ENCODE results near the gene FYN.
"Not testable (repeated sequence)": the region's sequence is repeated elsewhere in the genome, so short reads cannot be mapped to it uniquely, and the experiment has no call there.

The FYN gene

DNA sequence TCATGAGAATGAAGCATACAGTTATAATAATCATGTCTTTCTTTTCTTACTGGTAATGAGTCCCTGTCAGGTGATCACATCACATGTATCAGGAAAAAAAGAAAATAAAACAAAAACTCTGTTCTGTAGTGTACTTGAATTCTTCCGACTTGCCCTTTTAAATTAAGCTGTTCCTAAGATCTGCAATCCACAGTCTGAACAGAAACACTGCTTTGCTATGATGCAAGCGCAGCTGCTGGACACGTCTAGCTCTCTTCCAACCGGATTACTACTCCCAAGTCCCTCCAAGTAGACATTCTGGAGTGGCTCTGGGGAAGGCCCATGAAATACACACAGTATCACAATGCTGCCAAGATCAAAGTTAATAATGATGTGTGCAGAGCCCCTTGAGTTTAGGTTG lies 83.7 kb downstream of the FYN start:
- peak; percentile 50 for DNase-seq (ENCODE audit: low read depth)
- TF ChIP-seq, protein P1, sequence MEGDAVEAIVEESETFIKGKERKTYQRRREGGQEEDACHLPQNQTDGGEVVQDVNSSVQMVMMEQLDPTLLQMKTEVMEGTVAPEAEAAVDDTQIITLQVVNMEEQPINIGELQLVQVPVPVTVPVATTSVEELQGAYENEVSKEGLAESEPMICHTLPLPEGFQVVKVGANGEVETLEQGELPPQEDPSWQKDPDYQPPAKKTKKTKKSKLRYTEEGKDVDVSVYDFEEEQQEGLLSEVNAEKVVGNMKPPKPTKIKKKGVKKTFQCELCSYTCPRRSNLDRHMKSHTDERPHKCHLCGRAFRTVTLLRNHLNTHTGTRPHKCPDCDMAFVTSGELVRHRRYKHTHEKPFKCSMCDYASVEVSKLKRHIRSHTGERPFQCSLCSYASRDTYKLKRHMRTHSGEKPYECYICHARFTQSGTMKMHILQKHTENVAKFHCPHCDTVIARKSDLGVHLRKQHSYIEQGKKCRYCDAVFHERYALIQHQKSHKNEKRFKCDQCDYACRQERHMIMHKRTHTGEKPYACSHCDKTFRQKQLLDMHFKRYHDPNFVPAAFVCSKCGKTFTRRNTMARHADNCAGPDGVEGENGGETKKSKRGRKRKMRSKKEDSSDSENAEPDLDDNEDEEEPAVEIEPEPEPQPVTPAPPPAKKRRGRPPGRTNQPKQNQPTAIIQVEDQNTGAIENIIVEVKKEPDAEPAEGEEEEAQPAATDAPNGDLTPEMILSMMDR (conservative IDR thresholded peaks at IDR 0.05; ENCODE audit: low read depth, low read length): no peak

DNA sequence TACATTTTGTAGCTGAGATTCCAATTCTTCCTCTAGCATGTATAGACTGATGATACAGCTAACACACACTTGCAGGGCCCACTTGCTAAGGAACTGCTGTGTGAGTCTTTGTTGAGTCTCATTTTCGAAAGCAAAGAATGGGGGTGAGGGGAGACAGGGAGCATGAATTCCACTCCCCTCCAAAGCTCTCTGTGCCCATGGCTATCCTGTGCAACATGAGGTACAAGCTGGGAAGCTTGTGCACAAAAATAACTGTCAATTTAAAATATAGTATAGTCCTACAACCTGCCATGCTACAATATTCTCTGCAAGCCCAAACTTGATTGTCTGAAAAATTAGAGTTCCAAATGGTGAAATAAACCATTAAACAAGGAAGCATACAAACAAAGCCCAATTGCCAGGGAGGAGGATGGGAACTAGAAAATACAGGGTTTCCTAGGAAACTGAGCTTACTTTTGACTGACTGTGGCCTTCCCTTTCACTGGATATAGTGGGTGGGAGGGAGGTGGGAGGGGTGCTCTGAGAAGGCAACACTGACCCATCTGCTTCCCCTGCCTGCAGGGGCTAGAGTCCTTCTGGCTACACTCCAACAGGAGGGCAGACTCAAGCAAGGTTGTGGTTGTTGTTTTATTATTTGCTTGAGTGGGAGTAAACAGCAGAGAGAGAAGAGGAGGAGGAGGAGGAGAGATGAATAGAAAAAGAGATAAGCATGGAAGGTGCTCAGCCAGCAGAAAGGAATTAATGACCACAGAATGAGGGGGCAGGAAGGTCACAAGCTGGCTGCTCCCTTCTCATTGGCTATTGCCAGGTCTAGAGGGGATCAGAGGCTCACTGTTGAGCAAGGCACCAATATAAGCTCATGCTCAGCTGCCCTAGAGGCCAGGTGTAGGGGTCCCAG lies 84.6 kb downstream of the FYN start:
- DNase-seq (ENCODE audit: low read depth): no peak
- TF ChIP-seq, protein P1 (conservative IDR thresholded peaks at IDR 0.05; ENCODE audit: low read depth, low read length): no peak

More for the DNA sequence above, 83.7 kb downstream of the FYN start:
- H3K4me3 ChIP-seq (ENCODE audit: low read depth, low read length): no peak overlapping the region

DNA sequence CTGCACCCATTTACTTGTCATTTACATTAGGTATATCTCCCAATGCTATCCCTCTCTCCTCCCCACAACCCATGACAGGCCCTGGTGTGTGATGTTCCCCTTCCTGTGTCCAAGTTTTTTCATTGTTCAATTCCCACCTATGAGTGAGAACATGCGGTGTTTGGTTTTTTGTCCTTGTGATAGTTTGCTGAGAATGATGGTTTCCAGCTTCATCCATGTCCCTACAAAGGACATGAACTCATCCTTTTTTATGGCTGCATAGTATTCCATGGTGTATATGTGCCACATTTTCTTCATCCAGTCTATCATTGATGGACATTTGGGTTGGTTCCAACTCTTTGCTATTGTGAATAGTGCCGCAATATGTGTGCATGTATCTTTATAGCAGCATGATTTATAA lies 87.1 kb downstream of the FYN start:
- not testable (repeated sequence) for DNase-seq (ENCODE audit: low read depth)

More for the DNA sequence above, 84.6 kb downstream of the FYN start:
- H3K4me3 ChIP-seq (ENCODE audit: low read depth, low read length): no peak overlapping the region

DNA sequence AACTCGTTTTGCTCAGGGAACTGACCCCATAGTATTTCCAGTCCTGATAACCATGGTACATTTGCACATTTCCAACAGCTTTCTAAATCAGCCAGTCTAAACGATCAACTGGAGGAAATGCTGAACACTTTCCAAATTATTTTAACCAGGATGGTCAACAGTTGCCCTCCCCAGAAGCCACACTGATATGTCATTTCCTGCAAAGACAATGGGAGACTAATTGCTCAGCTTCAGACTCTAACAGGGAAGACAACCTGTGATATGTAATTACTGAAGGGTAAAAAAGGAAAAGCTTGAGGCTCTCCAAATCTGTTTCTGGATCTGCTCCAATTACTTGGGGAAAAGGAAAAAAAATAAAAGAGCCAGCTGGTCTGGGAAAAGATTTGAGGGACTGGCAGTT lies 88.8 kb downstream of the FYN start:
- no peak for DNase-seq (ENCODE audit: low read depth)
- TF ChIP-seq, protein P1 (conservative IDR thresholded peaks at IDR 0.05; ENCODE audit: low read depth, low read length): no peak
- no peak overlapping the region for H3K4me3 ChIP-seq (ENCODE audit: low read depth, low read length)

More for the DNA sequence above, 87.1 kb downstream of the FYN start:
- not testable (repeated sequence) for H3K4me3 ChIP-seq (ENCODE audit: low read depth, low read length)

DNA sequence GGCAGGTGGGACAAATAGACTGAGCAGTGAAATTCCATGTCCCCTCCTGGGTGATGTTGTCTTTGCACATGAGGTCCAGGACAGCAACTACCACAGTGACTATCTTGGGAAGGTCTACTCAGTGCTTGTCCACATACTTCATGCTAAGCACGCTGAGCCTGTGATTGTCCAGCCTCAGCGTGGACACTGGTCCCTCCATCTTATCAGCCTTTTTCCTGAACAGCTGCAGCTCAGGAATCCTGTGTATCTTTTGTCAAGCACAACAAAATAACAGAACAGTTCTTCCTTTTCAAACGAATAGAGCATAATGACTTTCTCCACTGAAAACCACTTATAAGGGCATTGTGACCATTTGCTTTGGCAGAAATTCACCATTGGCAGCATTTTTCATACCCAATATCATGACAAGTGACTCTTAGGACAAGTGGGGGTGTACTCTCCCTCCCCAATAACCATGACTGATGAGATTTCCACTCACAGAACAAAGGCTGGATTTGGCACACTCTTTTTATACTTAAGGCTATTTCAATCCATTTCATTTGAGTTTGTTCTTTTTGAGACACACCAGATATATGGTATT lies 90.3 kb downstream of the FYN start:
- DNase-seq (ENCODE audit: low read depth): no peak
- no peak overlapping the region for H3K4me3 ChIP-seq (ENCODE audit: low read depth, low read length)
- TF ChIP-seq, protein P1 (conservative IDR thresholded peaks at IDR 0.05; ENCODE audit: low read depth, low read length): no peak

DNA sequence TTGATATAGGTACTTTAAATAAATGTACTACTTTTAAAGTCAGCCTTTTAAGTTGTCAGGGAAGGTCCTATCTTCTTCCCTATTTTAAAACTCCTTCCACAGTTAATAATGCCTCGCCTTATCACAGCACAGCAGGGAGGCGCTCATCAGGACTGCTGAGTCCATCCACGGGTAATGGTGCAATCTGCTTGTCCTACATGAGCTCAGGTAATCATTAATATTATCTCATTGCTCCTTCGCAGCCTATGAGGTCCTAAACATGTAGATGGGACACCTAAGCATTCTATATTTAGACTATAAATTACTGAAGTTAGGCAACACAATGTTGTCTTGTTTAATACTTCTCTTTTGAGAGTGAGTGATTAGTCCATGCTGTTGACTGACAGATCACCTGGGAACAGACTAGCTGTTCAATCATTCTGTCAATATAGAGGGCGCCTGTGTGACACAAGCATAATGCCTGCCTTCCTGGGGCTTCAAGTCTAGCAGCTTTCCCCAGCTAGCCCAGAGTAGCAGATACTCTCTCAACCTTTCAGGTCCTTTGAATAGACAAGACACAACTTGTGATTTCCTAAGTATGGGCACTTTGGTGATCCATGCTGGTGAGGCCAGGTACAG lies 91.0 kb downstream of the FYN start:
- TF ChIP-seq, protein P1 (conservative IDR thresholded peaks at IDR 0.05; ENCODE audit: low read depth, low read length): no peak

DNA sequence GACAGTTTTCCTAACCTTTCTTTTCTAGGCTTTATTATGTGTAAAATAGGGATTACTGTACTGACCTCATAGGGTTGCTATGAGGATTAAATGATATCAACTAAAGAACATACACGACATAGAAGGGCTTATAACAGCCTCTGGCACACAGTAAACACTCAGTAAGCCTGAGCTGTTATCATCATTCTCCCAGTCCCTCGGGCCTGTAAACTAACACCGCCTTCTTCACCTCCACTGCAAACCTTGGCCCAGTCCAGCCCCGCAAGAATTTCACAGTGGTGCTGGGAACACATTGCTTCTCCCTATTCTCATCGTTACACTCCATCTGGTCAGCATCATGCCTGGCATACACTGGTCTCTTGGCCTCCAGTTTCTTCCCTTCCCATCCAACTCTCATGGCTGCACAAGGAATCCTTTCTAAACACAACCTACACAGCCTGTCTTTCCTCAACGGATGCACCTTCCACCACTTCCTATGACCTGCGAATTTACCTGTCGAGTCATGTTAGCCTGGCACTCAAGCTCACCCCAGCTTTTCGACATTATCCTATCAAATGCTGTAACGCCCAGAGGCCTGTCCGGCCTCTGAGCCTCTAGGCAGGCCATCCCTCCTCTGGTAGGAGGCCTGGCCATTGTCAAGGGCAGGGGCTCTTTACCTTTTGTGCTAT lies 92.1 kb downstream of the FYN start:
- TF ChIP-seq, protein P1 (conservative IDR thresholded peaks at IDR 0.05; ENCODE audit: low read depth, low read length): no peak
- peak; percentile 92 for DNase-seq (ENCODE audit: low read depth)
- no peak overlapping the region for H3K4me3 ChIP-seq (ENCODE audit: low read depth, low read length)

More for the DNA sequence above, 91.0 kb downstream of the FYN start:
- no peak overlapping the region for H3K4me3 ChIP-seq (ENCODE audit: low read depth, low read length)
- no peak for DNase-seq (ENCODE audit: low read depth)

Measured in choroid plexus epithelial cell (primary cell).